Measurements from ENCODE around the gene METTL9. TPM values are rescaled to one million over a fixed set of nuclear protein-coding genes. Genes with fewer than 3 reads are reported as not detected.

Gene METTL9
- total and polyA plus RNA-seq, 4 donors, result 9.3 to 57.3 (median 17.2) TPM

DNA sequence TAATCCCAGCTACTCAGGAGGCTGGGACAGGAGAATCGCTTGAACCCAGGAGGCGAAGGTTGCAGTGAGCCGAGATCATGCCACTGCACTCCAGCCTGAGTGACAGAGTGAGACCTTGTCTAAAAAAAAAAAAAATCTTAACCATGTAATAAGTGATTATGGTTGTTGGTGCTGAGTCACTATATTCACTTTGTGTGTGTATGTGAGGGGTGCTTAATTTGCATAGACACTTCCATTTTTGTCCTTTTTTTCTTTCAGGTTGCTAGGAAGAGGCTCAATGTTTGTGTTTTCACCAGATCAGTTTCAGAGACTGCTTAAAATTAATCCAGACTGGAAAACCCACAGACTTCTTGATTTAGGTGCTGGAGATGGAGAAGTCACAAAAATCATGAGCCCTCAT lies 18.2 kb downstream of the METTL9 start:
- no peak overlapping the region for H3K9ac ChIP-seq (ENCODE audit: low read depth in 1 of 2, low read length in 2 of 2)
- H3K27me3 ChIP-seq (ENCODE audit: control insufficient read depth in 4 of 4, insufficient read depth in 4 of 4, low read length in 3 of 4), result no peaks in the 10 kb centered on the region
- H3K9me3 ChIP-seq (ENCODE audit: control insufficient read depth in 4 of 4, low read length in 3 of 4), result no peaks in the 10 kb centered on the region
- peaks cover 0 to 4% (median 3%) of the 10 kb centered on the region in 4 donors for H3K36me3 ChIP-seq (ENCODE audit: control insufficient read depth in 4 of 4, insufficient read depth in 3 of 4, low read depth in 1 of 4, low read length in 3 of 4)
- H3K4me3 ChIP-seq (ENCODE audit: low read depth in 1 of 3, low read length in 3 of 3), result no peak overlapping the region
- no peaks in the 10 kb centered on the region for H3K4me1 ChIP-seq (ENCODE audit: control insufficient read depth in 4 of 4, insufficient read depth in 4 of 4, low read length in 3 of 4)
- TF ChIP-seq, protein P1, sequence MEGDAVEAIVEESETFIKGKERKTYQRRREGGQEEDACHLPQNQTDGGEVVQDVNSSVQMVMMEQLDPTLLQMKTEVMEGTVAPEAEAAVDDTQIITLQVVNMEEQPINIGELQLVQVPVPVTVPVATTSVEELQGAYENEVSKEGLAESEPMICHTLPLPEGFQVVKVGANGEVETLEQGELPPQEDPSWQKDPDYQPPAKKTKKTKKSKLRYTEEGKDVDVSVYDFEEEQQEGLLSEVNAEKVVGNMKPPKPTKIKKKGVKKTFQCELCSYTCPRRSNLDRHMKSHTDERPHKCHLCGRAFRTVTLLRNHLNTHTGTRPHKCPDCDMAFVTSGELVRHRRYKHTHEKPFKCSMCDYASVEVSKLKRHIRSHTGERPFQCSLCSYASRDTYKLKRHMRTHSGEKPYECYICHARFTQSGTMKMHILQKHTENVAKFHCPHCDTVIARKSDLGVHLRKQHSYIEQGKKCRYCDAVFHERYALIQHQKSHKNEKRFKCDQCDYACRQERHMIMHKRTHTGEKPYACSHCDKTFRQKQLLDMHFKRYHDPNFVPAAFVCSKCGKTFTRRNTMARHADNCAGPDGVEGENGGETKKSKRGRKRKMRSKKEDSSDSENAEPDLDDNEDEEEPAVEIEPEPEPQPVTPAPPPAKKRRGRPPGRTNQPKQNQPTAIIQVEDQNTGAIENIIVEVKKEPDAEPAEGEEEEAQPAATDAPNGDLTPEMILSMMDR (IDR thresholded peaks at IDR 0.05; ENCODE audit: low read depth, low read length, missing input control), result no peak
- TF ChIP-seq FOXA1 (IDR thresholded peaks at IDR 0.05) (no peak), HNF4G (IDR thresholded peaks at IDR 0.05) (no peak), RXRA (IDR thresholded peaks at IDR 0.05) (no peak), SP1 (IDR thresholded peaks at IDR 0.05) (no peak), NR2F2 (IDR thresholded peaks at IDR 0.05) (no peak), RAD21 (IDR thresholded peaks at IDR 0.05) (no peak), YY1 (IDR thresholded peaks at IDR 0.05) (no peak), HNF4A (conservative IDR thresholded peaks at IDR 0.05) (no peak), GABPA (IDR thresholded peaks at IDR 0.05 in 1 of 2, conservative IDR thresholded peaks at IDR 0.05 in 1 of 2) (no peak), EGR1 (IDR thresholded peaks at IDR 0.05; ENCODE audit: low read depth in 2 of 2) (no peak), TAF1 (conservative IDR thresholded peaks at IDR 0.05) (no peak), FOXA2 (IDR thresholded peaks at IDR 0.05) (no peak), JUND (IDR thresholded peaks at IDR 0.05) (no peak)
- TF ChIP-seq, protein P2, sequence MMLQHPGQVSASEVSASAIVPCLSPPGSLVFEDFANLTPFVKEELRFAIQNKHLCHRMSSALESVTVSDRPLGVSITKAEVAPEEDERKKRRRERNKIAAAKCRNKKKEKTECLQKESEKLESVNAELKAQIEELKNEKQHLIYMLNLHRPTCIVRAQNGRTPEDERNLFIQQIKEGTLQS (IDR thresholded peaks at IDR 0.05), result no peak
- TF ChIP-seq, protein P3, sequence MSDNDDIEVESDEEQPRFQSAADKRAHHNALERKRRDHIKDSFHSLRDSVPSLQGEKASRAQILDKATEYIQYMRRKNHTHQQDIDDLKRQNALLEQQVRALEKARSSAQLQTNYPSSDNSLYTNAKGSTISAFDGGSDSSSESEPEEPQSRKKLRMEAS (IDR thresholded peaks at IDR 0.05), result no peak
- TF ChIP-seq, protein P4, sequence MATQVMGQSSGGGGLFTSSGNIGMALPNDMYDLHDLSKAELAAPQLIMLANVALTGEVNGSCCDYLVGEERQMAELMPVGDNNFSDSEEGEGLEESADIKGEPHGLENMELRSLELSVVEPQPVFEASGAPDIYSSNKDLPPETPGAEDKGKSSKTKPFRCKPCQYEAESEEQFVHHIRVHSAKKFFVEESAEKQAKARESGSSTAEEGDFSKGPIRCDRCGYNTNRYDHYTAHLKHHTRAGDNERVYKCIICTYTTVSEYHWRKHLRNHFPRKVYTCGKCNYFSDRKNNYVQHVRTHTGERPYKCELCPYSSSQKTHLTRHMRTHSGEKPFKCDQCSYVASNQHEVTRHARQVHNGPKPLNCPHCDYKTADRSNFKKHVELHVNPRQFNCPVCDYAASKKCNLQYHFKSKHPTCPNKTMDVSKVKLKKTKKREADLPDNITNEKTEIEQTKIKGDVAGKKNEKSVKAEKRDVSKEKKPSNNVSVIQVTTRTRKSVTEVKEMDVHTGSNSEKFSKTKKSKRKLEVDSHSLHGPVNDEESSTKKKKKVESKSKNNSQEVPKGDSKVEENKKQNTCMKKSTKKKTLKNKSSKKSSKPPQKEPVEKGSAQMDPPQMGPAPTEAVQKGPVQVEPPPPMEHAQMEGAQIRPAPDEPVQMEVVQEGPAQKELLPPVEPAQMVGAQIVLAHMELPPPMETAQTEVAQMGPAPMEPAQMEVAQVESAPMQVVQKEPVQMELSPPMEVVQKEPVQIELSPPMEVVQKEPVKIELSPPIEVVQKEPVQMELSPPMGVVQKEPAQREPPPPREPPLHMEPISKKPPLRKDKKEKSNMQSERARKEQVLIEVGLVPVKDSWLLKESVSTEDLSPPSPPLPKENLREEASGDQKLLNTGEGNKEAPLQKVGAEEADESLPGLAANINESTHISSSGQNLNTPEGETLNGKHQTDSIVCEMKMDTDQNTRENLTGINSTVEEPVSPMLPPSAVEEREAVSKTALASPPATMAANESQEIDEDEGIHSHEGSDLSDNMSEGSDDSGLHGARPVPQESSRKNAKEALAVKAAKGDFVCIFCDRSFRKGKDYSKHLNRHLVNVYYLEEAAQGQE (IDR thresholded peaks at IDR 0.05), result no peak
- TF ChIP-seq, protein P5, sequence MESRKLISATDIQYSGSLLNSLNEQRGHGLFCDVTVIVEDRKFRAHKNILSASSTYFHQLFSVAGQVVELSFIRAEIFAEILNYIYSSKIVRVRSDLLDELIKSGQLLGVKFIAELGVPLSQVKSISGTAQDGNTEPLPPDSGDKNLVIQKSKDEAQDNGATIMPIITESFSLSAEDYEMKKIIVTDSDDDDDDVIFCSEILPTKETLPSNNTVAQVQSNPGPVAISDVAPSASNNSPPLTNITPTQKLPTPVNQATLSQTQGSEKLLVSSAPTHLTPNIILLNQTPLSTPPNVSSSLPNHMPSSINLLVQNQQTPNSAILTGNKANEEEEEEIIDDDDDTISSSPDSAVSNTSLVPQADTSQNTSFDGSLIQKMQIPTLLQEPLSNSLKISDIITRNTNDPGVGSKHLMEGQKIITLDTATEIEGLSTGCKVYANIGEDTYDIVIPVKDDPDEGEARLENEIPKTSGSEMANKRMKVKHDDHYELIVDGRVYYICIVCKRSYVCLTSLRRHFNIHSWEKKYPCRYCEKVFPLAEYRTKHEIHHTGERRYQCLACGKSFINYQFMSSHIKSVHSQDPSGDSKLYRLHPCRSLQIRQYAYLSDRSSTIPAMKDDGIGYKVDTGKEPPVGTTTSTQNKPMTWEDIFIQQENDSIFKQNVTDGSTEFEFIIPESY (IDR thresholded peaks at IDR 0.05), result no peak
- H3K27ac ChIP-seq (ENCODE audit: low read depth in 1 of 2, low read length in 2 of 2), result no peak overlapping the region
- no peak for DNase-seq (ENCODE audit: low spot score)
- WGBS, result 92% methylated on average over 3 of the region's 3 CpGs
